Measurements from ENCODE around the gene SUPT6H.
A peak's percentile ranks its signal among the peaks of the same experiment; 100 is the strongest.

SUPT6H gene
- long read RNA-seq, donor 1: 0 reads
- long read RNA-seq, donor 2, full-length matches to known transcripts: 1 of 8 reads
- long read RNA-seq, donor 2, partial matches to known transcripts: 7 of 8 reads
- long read RNA-seq, donor 2, other reads (novel, unspliced or antisense): 0 of 8 reads
- long read RNA-seq, donor 3, full-length matches to known transcripts: 2 of 7 reads
- long read RNA-seq, donor 3, partial matches to known transcripts: 5 of 7 reads
- long read RNA-seq, donor 3, other reads (novel, unspliced or antisense): 0 of 7 reads
- long read RNA-seq, donor 4, partial matches to known transcripts: 22 of 23 reads
- long read RNA-seq, donor 4, other reads (novel, unspliced or antisense): 0 of 23 reads
- long read RNA-seq, donor 5, full-length matches to known transcripts: 2 of 22 reads
- long read RNA-seq, donor 5, partial matches to known transcripts: 12 of 22 reads
- long read RNA-seq, donor 5, other reads (novel, unspliced or antisense): 8 of 22 reads
- long read RNA-seq, donor 6, partial matches to known transcripts: 24 of 33 reads
- long read RNA-seq, donor 6, other reads (novel, unspliced or antisense): 7 of 33 reads
- long read RNA-seq, donor 7: 0 reads
- long read RNA-seq, donor 8, partial matches to known transcripts: 10 of 10 reads
- long read RNA-seq, donor 8, other reads (novel, unspliced or antisense): 0 of 10 reads

DNA sequence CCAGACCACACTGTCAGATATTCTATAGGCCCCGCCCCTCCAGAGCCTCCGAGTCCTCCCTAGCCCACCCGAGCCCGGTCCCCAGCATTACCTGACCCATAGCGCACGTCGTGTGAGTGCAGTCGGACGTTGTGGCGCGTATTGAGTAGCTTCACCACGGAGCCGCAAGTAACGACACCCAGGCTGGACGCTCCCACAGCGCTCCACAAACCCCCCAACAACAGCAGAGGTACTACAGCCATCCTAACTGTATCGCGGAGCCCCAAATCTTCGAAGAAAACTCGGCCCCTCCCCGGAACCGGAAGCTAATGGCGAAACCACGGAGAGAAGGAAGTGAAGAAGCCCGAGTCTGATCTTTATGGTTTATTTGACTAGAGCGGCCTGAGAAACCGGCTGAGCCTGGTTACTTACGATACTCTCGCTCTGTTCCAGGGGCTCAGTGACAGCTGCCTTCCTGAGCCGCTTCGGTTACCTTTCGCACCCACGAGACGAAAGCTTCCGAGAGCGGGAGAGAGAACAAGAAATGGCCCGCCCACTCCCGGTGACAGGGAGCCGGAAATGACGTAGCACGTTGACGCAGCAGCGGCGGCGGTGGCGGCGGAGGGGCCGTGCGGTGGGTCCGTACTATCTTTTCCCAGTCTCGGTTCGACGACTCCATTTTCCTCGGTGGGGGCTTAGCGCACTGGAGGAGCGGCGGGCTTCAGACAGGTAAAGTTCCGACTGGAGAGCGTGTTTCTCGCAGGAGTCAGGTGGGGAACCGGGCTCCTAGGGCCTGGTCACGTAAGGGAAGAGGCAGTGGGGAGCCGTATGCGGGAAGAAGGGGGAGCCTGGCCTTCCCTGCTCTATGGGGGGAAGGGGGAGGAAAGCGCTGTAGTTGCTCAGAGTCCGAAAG, at the start of gene SUPT6H, which contains the start of gene SDF2:
SUPT6H (plus strand) TSS at position 571 of the 892 bp plus-strand sequence. CDS start 11,197 bp downstream, outside the sequence.
SDF2 (minus strand) TSS at position 272 of the 892 bp plus-strand sequence; CDS start at position 242, 30 bp downstream.
- peak; percentile 99 for DNase-seq

DNA sequence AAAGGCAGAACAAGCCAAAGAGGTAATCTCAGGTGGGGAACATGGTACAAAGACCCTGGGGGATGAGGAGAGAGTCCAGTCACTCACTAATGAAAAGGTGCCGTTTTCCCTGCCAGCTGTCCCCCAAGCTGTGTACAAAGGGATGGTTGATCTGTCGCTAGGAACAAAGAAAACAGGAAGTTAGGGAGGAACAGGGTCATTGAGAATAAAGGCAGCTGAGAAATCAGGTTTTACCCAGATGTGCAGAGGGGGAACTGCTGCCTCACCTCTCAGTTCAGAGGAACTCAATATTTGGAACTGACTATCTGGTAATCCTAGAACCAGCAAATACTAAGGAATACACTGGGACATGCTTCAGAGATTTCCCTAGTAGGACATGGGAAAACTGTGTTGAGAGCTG, 49.5 kb upstream of the SUPT6H start:
- no peak for DNase-seq

DNA sequence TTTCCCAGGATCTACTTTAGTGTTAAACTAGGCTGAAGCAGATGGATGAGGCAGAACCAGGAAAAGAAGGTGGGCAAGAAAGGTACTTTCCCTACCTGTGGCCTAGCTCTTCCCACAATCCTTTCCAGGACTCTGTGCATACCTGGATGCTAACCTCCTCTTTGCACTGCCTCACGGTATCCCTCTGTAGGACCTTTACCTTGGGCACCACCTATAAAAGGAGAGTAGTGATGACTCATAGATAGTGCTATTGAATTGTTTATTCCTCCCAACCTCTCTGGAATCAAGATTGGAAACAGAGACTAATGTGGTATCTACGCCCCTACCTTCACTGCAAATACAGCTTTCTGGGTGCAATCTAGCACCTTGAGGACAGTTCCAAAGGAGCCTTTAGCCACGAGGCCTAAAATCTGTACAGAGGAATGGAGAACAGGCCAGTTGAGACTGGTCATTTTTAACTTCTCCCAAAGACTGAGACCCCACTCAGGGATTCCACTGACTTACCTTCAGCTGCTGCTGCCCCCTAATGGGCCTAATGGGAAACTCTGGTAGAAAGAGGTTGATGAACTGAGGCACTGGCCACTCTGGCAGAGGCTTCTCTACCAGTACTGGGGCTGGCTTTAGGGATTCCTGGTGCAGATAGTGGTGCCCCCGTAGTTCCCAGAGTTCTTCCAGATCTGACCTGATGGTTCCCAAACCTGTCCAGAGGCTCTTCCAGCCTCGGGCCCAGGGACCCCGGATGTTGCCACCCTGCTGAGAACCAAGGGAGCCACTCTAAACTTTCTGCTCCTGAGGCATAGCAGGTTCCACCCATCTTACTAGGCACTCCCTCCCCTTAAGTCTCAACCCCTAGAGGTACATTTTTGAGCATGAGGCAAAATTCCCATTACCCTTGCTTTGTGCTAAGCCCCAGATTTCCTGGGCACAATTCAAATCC, 48.8 kb upstream of the SUPT6H start:
- peak; percentile 25 for DNase-seq

DNA sequence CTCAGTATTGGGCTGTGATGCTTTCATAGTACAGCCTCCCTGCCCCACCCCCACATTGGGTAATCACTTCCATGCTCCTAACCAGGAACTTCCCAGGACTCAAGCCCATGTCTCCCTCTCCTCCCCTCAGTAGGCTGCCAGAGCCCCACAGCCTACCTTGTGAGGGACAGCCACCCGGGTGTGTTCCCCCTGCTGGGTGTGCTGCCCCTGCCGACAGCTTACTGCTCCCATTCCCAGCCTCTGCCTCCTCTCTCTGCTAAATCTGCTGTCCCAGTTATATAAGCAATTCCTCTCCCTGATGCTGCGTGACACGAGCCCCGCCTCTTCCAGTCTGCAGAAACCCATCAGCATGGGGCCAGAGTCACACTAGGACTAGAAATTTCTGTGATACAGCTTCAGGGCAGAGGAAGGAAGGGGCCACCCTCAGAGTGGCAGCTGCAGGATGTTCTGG, 48.0 kb upstream of the SUPT6H start, which contains the start of gene RSKR:
RSKR (minus strand) TSS at position 255 of the 451 bp plus-strand sequence; CDS start at position 231, 24 bp downstream.
- DNase-seq: no peak

DNA sequence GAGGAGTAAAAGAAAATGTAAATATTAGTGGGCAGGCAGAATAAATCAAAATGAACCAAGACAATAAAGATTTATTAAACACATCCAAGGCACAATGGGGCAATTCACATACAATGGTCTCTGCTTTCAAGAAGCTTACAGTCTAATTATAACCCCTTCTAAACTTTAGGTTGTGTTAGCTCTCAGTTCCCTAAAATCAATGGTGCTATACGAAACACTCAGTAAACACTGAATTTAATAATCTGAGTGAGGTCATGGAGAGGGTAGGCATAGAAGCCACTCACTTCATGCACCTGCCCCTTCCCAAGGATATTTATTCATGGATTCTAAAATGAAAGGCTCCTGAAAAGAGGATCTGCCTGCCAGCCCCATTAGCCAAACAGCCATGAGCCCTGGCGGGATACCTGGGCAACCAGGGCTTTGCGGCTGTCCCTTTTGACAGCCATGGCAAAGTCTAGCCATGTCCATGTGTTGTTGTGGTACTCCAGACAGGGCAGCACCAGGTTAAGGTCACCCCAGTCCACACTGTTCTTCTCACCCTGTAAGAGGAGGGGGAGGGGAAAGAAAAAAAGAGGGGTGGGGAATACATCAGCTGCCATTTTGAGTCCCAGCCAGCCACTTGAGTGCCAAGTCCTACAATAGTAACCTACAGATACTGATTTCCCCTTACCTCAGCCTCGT, 46.6 kb upstream of the SUPT6H start:
- no peak for DNase-seq

DNA sequence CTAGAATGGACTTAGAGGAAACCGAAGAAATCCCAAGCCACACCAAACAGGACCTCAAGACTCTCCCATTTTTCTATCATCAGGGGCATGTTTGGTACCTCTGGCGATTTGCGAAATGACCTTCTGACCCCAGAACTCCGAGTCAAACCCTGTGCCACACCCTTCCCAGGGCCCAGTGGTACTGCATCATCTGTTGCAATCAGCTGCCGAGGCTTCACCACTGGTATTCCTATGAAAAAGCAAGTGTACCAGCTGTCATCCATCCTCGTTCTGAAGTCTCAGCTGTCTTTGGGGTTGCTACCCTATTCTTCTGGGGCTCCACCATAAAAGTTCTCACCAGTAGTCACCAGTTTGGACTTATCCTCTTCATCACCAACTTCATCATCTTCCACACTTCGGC, 45.7 kb upstream of the SUPT6H start:
- no peak for DNase-seq

DNA sequence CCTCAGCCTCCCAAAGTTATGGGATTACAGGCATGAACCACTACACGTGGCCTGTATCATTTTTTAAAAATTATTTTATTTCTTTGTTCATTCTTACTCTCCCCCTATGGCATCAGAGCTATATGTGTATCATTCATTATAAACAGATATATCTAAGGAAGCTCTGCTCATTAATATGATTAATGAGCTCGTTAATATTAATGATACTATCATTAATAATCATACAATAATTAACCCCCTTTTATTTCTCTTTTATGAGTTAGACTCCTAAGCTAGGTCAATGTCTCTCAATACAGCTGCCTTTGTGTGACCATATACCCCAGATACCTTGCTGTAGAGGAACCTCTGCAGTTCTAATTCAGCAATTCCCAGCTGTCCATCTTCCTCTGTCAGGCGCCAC, 43.5 kb upstream of the SUPT6H start:
- DNase-seq: no peak

DNA sequence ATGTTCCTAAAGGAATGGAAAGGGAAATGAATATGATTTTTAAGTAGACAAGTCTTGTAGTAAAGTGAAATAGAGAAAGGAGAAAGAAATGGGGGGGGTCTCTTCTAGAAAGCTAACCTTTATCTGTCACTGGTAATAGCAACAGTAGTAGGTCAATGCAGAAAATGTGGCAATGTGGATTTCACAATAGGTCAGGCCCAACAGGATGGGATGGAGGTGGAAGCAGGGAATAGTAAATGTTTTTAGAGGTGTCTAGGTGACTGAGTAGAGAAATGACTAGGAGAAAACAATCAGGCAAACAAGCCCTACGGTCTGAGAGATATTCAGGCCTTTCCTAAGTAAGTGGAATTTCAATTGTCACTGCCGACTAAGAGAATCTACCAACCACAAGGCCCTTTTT, 42.0 kb upstream of the SUPT6H start:
- DNase-seq: no peak

DNA sequence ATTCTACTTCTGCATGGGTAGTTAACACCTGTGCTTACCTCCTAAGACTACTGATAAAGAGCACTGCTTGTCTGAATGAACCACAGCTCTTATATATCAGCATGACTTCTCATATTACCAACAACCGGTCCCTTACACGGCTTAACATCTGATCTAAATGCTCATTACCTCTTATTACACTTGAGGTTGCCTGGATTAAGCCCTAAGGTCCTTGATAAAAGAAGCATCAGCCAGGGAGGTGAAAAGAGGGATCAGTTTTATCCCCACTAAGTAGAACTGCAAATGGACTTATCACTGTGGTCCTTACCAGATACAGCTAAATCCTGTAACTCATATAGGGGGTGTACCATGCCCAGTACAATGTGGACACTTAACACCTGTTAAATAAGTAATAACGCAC, 39.8 kb upstream of the SUPT6H start:
- DNase-seq: no peak

DNA sequence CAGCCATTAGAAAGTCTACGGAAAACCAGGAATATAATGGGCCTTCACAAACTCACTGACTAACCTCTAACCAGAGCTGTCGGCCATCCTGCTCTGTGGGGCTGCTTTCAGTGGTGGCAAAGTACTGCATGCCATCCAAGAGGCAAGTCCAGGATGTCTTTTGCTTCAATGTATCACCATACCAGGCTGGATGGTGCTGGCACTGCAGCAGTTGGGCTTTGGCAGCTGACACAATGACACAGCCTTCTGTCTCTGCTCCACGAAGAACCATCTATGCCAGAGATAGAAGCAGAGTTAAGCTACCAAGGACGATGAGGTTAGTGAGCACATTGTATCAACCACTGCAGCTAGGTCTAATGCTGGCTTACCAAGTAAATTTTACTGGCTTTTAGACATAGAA, 38.3 kb upstream of the SUPT6H start:
- DNase-seq: no peak

DNA sequence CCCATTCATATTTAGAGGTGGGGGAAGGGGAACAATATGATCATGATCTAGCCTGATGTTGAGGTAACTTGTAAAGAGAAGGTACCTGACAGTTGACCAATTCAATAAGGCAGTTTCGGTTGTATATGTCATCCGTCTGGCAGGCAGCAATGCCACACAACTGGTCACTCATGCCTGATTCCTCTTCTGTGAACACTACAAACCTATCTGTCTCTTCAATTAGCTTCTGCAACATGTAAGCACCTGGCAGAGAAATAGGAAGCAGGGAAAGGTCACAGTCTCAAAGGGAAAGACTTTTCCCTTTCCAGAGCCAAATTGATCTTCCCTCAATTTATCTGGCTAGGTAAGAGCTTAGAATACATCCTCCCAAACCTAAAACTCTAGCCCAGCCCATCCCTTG, 37.9 kb upstream of the SUPT6H start:
- no peak for DNase-seq

DNA sequence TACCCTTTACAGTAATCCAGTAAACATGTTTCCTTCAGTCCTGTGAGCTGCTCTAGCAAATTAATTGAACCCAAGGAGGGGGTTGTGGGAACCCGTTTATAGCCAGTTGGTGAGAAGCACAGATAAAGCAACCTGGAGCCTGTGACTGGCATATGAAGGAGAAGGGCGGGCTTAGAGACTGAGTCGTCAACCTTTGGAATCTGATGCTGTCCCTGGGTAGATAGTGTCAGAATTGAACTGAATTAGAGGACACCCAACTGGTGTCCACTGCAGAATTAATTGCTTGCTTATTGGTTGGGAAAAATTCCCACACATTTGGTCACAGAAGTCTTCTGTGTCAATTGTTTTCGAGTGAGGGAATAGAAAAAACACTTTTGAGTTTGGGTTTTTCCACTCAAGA, 35.2 kb upstream of the SUPT6H start:
- no peak for DNase-seq

DNA sequence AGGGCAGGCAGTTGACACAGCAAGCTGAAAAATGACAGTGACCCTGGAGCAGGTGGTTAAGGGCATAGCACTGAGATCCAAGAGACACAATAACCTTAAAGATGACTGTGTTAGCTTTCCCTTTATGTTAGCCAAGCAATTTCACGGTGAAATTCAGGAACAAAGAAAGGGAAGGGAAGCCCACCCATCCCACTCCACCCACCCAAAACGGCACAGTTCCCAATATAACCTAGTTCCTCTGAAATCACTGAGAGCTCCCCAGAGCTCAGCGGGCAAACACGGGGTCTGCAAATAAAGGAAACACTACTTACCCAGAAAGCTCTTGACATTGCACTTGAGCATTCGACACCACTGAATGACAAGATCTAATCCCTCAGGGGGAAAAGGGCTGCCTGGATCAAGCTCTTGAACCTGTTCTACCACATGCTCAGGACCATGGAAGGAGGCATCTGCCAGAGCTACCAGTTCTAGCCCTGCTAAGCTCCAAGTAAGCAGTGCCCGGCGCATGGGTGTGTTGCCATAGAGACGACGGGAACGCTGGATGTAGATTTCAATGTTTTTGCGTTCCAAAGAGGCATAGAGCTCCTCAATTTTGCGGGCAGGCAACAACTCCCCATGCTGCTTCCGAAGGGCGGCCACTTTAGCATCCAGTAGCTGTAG, 27.7 kb upstream of the SUPT6H start:
- DNase-seq: no peak

DNA sequence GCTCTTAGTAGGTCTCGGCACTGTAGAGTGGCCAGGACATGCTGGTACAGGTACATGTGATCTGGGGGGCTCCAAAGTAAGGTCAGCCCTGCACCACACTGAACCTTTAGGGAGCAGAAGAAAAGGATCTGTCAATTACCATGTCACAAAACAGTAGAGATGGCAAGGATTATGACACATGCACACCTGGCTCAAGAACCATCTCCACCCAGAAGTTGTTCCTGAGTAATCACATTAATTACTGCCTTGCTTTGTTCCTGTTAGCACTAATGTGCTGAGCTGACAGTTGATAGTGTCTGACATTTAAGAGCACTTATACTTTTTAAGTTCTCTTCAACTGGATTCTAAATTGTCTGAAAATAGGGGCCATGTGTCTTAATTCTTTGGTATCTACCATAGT, 26.5 kb upstream of the SUPT6H start:
- DNase-seq: no peak

DNA sequence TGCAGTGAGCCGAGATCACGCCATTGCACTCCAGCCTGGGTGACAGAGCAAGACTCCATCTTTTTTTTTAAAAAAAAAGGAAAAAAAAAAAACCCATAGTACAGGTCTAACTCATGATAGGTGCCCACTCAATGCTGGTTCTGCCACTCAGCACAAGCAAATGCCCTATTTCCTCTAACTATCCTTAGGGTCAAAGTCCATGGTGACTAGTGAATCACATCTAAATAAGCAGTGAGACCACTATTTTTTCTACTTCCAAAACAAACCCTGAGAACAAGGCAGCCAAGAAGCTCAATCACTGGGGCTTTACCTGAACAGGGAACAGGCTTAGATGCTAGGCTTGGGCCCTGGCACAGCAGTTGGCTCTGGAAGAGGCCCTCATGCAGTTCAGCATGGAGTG, 20.4 kb upstream of the SUPT6H start:
- DNase-seq: no peak

DNA sequence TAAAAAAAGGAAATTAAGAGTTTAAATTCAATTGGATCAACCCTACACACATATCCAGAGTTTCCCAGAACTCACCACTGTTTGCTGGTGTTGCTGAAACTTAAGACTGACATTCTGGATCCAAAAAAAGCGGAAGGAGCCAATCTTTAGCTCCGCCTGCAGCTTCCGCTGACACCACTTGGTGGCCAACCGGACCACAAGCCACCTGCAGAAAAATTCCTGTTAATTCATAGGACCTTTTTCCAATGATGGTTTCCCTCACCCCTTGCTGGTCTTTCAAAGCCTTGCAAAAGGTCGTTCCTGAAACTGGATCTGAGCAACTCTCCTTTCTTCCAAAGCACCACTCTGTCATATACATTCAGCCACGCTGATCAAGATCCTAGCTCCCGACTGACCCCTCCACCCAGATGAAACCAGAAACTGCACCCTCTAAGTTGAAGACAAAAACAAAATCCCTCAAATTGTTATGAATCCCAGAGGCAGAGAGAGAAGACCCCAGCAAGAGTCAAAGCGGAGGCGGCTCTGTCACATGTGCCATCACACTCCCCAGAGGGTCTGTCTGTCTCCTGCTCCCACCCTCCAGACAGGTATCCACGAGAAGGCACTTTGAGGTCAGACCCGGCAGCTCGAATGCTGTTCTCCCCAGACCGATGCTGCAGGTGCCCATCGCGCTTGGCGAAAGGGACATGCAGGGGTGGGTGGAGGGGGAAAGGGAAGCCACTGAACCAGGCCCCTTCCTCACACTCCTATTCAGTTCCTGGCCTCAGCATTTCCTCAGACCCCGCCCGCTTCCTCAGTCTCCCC, 17.8 kb upstream of the SUPT6H start:
- peak; percentile 35 for DNase-seq

DNA sequence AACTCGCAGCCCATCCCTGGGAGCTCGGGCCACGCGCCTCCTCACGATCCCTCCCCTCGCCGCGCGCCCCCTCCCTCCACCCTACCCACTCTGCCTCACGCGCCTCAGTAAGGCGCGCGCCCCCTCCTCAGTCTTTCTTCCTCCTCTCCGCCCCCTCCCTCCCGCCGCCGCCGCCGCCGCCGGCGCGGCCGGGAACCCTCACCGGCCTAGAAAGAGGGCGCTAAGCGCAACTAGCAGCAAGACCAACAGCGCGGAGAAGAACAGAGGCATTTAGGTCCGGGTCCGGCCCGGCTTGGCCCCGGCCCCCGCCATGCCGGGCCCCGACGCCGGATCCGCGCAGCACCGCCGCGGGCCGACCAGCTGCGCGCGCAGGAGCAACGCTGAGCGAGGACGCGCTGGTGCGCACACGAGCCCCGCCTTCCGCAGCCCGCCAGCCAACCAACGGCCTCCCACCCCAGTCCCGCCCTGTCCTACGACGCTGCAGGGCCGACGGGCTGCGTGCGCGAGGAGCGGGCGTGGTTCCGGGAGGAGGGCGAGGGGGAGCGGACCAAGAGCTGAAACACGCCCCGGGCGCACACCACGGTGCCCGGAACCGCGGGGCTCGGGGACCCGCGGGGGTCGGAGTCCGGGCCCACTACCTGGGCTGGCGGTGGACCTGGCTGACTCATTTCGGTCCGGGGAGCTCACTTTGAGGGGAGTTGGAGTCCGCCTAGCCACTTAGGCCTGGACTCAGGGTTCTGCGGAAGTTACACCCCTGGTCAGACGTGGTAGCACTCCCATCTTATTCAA, 17.0 kb upstream of the SUPT6H start, which contains the start of gene BLTP2:
BLTP2 (minus strand) TSS at position 372 of the 789 bp plus-strand sequence; CDS start at position 270, 102 bp downstream.
- DNase-seq: peak; percentile 97

DNA sequence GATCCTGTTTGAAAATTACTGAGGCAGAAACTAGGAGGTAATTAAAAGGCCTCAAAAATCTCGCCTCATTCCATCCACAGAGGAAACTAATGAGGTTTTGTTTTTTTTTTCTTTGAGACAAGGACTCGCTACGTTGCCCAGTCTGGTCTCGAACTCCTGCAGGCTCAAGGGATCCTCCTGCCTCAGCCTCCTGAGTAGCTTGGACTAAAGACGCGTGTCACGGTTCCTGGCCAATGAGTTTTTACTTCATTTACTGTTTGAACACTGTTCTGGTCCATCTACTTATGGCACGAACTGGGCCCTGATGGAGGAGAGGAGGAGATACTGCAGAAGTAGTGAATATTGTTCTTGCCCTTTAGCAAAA, 16.4 kb upstream of the SUPT6H start:
- DNase-seq: no peak
